Hepatocyte (in vitro differentiated cells): ENCODE data around the gene DOK1. TPM values are rescaled to one million over a fixed set of nuclear protein-coding genes. Genes with fewer than 3 reads are reported as not detected.
A peak's percentile ranks its signal among the peaks of the same experiment; 100 is the strongest.

Experiments used
- DNase-seq: peaks from one replicate; pipeline ENCODE4 v3.0.0-alpha.2; 2016; ENCODE audit warnings: low spot score
- H2AFZ ChIP-seq: fragments of 200-600 bp; sonication (generic); 2 replicates; pipeline ENCODE4 v1.6.0; 2016; ENCODE audit warnings: antibody characterized with exemption, mild to moderate bottlenecking
- H3K27ac ChIP-seq: fragments of 200-600 bp; sonication (generic); 2 replicates; pipeline ENCODE4 v1.5.1; 2016; ENCODE audit warnings: mild to moderate bottlenecking
- H3K27me3 ChIP-seq: fragments of 200-600 bp; sonication (generic); 2 replicates; pipeline ENCODE4 v1.6.1; 2016
- H3K36me3 ChIP-seq: fragments of 200-600 bp; sonication (generic); replicated peaks from 2 replicates; pipeline ENCODE4 v1.5.1; 2016; ENCODE audit warnings: low read depth; ENCODE audit not compliant: insufficient read depth
- H3K4me1 ChIP-seq: fragments of 200-600 bp; sonication (generic); 2 replicates; pipeline ENCODE4 v1.5.1; 2016; ENCODE audit warnings: mild to moderate bottlenecking, moderate library complexity; ENCODE audit not compliant: insufficient read depth
- H3K4me2 ChIP-seq: fragments of 200-600 bp; sonication (generic); 2 replicates; pipeline ENCODE4 v1.6.0; 2016
- H3K4me3 ChIP-seq: fragments of 200-600 bp; sonication (generic); 2 replicates; pipeline ENCODE4 v1.5.1; 2016; ENCODE audit warnings: mild to moderate bottlenecking
- H3K79me2 ChIP-seq: fragments of 200-600 bp; sonication (generic); 2 replicates; pipeline ENCODE4 v1.6.0; 2017; ENCODE audit warnings: mild to moderate bottlenecking
- H3K9me2 ChIP-seq: fragments of 200-600 bp; sonication (generic); replicated peaks from 2 replicates; pipeline ENCODE4 v1.6.0; 2017; ENCODE audit warnings: mild to moderate bottlenecking; ENCODE audit not compliant: insufficient read depth
- H3K9me3 ChIP-seq: fragments of 200-600 bp; sonication (generic); 2 replicates; pipeline ENCODE4 v1.5.1; 2016; ENCODE audit warnings: low read depth, mild to moderate bottlenecking
- H4K20me1 ChIP-seq: fragments of 200-600 bp; sonication (generic); 2 replicates; pipeline ENCODE4 v1.6.0; 2016; ENCODE audit warnings: mild to moderate bottlenecking; ENCODE audit not compliant: insufficient read depth, poor library complexity, severe bottlenecking
- CTCF ChIP-seq: fragments of 200-600 bp; sonication (generic); IDR thresholded peaks from 2 replicates; pipeline ENCODE4 v1.5.1; 2016; ENCODE audit warnings: antibody characterized with exemption, mild to moderate bottlenecking; ENCODE audit not compliant: poor library complexity
- EZH2 ChIP-seq: fragments of 200-600 bp; sonication (generic); IDR thresholded peaks from 2 replicates; pipeline ENCODE4 v1.6.1; 2016; ENCODE audit warnings: antibody characterized with exemption, mild to moderate bottlenecking, borderline replicate concordance
- EZH2phosphoT487 ChIP-seq: fragments of 200-600 bp; sonication (generic); IDR thresholded peaks from one replicate; pipeline ENCODE4 v1.6.1; 2018; ENCODE audit warnings: antibody characterized with exemption, mild to moderate bottlenecking, low read depth, moderate library complexity; ENCODE audit not compliant: unreplicated experiment, severe bottlenecking
- WGBS: methylation state at CpG from one replicate; pipeline ENCODE4 v1.1.6; 2016; ENCODE audit warnings: low lambda C conversion rate; ENCODE audit errors: missing lambda C conversion rate; 5-methylcytosine and 5-hydroxymethylcytosine counted together
- polyA plus RNA-seq: library from polyadenylated mRNA; unstranded; fragments of >200 nt; fragmentation: Nextera tagmentation; extraction: Ambion mirVana; gene quantifications from 2 replicates; pipeline ENCODE4 v1.2.1, GENCODE V29; 2016
- total RNA-seq: library from RNA; depleted of rRNA; stranded (reverse); fragments of >200 nt; gene quantifications from 2 replicates; pipeline ENCODE4 v1.2.3, GENCODE V29; 2014

DOK1 gene
- total and polyA plus RNA-seq, 2 experiments from 2014 or later = 8.0 to 11.4 TPM

GRCh38 chr2:74573747-74574562 lies 19.4 kb downstream of the DOK1 start:
- H3K79me2 ChIP-seq = no peaks in the 10 kb centered on the region
- no peaks in the 10 kb centered on the region for H3K9me2 ChIP-seq
- TF ChIP-seq EZH2 (no peak), CTCF (no peak), EZH2phosphoT487 (no peak)
- peak overlapping the region; percentile 32 for H3K27ac ChIP-seq
- no peaks in the 10 kb centered on the region for H3K9me3 ChIP-seq
- no peaks in the 10 kb centered on the region for H3K36me3 ChIP-seq
- DNase-seq = no peak
- 70% methylated on average over 7 of the region's 7 CpGs for WGBS
- no peak overlapping the region for H2AFZ ChIP-seq
- H4K20me1 ChIP-seq = no peaks in the 10 kb centered on the region
- H3K4me3 ChIP-seq = no peak overlapping the region
- H3K4me2 ChIP-seq = no peak overlapping the region
- no peaks in the 10 kb centered on the region for H3K4me1 ChIP-seq
- H3K27me3 ChIP-seq = no peaks in the 10 kb centered on the region

- 86% methylated on average over 4 of the region's 4 CpGs for WGBS
- H2AFZ ChIP-seq = no peak overlapping the region
- H3K79me2 ChIP-seq = no peaks in the 10 kb centered on the region
- H3K4me3 ChIP-seq = no peak overlapping the region
- no peaks in the 10 kb centered on the region for H4K20me1 ChIP-seq
- no peaks in the 10 kb centered on the region for H3K9me2 ChIP-seq
- no peaks in the 10 kb centered on the region for H3K36me3 ChIP-seq
- no peaks in the 10 kb centered on the region for H3K9me3 ChIP-seq
- H3K27me3 ChIP-seq = no peaks in the 10 kb centered on the region
- TF ChIP-seq CTCF (no peak), EZH2phosphoT487 (no peak)
- H3K4me1 ChIP-seq = no peaks in the 10 kb centered on the region
- H3K4me2 ChIP-seq = no peak overlapping the region
- H3K27ac ChIP-seq = no peak overlapping the region
- DNase-seq = no peak
These were observed 20.8 kb downstream of the DOK1 start for GRCh38 chr2:74575320-74575719.

DNA sequence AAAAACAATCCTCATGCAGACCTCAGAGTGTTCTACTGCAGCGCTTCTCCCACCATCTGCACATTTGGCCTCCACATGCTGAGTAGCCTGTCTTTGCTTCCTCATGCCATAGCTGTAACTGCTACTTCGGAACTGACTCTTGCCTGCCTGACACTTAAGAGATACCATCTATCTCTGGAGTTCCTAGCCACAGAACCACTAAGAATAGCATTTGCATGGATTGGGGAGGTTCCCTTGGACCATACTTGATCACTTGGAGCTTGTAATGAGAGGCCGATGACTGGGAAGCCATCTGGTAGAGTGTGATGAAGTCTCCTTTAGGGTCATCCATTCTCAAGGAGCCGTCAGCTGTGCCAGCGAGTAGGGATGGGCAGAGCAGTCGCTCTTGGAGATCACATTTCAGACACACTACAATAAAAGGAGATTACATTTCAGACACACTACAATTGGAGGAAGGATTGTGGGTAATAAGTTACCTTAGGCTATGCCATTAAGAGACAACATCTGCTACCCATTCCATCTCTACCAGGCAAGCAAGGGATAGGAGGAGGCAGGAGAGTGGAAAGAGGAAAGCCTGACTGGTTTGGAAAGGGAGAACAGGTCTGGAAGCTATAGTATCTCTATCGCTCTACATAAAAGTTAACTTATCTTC lies 21.8 kb downstream of the DOK1 start:
- no peaks in the 10 kb centered on the region for H3K36me3 ChIP-seq
- 79% methylated on average over 7 of the region's 7 CpGs for WGBS
- no peak overlapping the region for H3K4me2 ChIP-seq
- no peaks in the 10 kb centered on the region for H3K9me2 ChIP-seq
- H3K9me3 ChIP-seq = no peaks in the 10 kb centered on the region
- no peak for DNase-seq
- H2AFZ ChIP-seq = no peak overlapping the region
- TF ChIP-seq EZH2phosphoT487 (no peak), EZH2 (no peak), CTCF (no peak)
- H3K4me3 ChIP-seq = no peak overlapping the region
- no peaks in the 10 kb centered on the region for H3K4me1 ChIP-seq
- H3K27me3 ChIP-seq = no peaks in the 10 kb centered on the region
- H3K79me2 ChIP-seq = no peaks in the 10 kb centered on the region
- no peak overlapping the region for H3K27ac ChIP-seq
- H4K20me1 ChIP-seq = no peaks in the 10 kb centered on the region
